Activated CD8-positive, alpha-beta memory T cell treated with anti-CD3 and anti-CD28 coated beads for 36 hours (primary cell): ENCODE measurements around the gene DSC3. TPM values are rescaled to one million over a fixed set of nuclear protein-coding genes. Genes with fewer than 3 reads are reported as not detected.
"Not testable (repeated sequence)": the region's sequence is repeated elsewhere in the genome, so short reads cannot be mapped to it uniquely, and the experiment has no call there.

Experiments used
- CTCF ChIA-PET: fragments of 350-600 bp; sonication (Branson Sonifier 250); formaldehyde crosslinking; loops from one replicate; lab custom pipeline; 2021; ENCODE audit warnings: antibody characterized with exemption; lab: Charles Lee
- POLR2A ChIA-PET: fragments of 350-600 bp; sonication (Branson Sonifier 250); formaldehyde crosslinking; loops from one replicate; lab custom pipeline; 2021; ENCODE audit warnings: antibody characterized with exemption; lab: Charles Lee
- total RNA-seq, 2 experiments: library from RNA; stranded (reverse); gene quantifications; one replicate each; pipeline ENCODE4 v1.2.3, GENCODE V29; 2021

DSC3 gene
- total RNA-seq, 2 experiments from 2014 or later, result 0.04 to 0.06 TPM

DNA sequence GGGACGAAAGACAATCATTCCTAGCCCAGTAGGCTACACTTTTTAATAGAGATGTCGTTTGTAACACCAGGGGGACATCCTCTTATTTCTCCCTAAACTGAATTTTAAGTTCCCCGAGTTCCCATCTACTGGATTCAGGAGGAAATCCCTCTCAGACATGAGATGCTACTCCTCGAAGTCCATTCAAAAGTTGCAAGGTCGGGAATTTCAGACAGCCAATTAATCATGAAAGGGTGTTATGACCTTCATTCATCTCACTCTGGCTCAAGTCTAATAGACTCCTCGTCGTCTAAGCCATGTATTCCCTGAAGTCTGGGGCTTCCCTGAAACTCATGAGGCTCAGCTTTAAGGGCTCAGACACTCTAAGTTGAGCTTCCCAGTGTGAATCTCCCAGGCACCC lies 1.2 kb upstream of the DSC3 start:
- ChIA-PET CTCF (no interaction called here), POLR2A (no interaction called here)

DNA sequence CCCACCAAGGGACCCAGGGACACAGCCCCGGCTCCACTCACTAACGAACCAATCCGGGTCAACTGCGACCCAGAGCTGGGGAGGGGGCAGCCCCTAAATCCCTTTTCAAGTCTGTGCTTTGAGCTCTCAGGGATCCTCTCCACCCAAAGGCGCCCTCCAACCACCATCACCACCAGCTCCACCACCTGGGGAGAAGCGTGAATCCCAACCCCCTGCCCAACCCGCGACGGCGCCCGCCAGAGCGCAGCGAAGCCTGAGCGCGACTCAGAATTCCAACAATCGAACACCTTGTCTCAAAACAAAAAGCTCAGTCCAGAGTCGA lies 497 bp downstream of the DSC3 start:
- ChIA-PET POLR2A (no interaction called here), CTCF (no interaction called here)

DNA sequence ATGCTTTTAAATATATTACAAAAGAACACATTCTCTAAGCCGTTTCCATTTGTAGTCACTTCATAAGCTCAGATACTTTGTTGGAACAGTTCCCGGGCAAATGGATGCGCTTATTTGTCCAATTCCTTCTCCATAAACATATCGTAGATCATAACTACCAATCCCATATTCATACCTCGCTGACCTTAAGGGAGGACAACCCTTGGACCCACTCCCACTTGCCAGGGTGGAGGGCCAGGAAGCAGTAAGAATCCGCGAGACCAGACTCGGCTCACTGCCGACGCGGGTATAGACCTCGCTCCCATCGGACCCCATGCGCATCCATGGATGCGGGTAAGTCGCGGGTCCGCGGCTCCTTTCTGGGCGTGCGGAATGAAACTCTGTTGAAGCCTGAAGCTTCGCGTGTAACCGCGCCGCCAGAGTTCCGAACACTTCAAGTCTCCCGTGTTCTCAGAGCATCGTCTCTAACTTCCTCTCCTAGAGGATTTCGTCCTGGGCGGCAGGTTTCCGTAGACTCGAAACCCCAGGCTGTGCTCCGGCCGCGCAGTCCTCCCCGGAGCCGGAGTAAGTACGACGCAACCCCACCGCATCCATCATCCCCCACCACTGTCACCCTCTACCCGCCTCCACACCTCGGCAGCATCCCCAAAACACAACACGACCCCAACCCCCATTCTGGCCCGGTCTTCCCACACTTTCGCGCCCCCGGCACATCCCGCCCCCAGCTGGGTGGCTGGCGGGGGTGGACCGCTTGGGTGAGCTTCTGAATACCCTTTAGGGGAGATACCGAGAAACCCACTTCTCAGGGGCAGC lies 1.1 kb downstream of the DSC3 start:
- CTCF ChIA-PET, result no interaction called here

DNA sequence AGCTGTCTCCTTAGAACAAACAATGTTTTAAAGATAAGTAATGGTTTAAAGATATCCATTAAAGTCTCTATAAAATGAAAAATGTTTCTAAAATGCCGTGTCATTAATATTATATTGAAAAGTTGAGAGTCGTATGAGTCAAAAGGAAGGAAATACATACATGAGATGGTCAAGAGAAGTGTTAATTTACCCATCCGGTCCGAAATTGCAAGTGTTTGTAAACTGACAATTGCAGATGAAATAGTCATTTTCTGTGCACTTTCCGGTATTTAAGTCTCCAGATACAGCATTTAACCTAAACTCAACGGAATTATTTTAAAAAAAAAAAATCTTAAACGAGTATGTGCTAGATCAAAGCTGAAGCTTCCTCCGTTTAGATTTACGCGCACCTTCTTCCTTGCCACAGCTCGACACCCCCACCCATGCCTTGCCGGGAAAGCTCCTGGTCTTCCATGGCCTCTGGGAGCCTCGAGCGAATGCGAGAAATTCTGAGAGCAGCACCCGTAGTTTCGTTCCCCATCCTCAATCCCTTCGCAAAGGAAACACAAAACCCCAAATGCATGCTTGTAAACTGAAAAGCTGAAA lies 1.8 kb downstream of the DSC3 start:
- ChIA-PET POLR2A (no interaction called here), CTCF (no interaction called here)

More for the DNA sequence above, 1.1 kb downstream of the DSC3 start:
- POLR2A ChIA-PET, result no interaction called here

DNA sequence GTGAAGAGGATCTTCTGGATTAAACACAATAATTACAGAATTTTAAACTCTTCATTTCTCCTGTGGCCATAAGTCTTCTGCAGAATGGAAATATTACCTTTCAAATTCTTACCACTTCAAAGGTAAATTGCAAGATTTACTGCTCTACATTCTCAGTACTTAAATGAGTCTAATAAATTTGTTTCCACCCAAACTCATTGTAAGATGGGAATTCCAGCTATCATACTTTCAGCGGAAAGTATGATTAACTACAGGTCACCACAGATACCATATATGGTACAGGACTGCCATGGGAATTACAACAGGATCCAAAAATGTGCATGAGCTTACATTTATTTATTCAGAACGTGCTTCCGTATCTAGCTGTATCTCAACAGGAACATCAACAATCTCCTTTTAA lies 3.1 kb downstream of the DSC3 start:
- ChIA-PET POLR2A (no interaction called here), CTCF (no interaction called here)

DNA sequence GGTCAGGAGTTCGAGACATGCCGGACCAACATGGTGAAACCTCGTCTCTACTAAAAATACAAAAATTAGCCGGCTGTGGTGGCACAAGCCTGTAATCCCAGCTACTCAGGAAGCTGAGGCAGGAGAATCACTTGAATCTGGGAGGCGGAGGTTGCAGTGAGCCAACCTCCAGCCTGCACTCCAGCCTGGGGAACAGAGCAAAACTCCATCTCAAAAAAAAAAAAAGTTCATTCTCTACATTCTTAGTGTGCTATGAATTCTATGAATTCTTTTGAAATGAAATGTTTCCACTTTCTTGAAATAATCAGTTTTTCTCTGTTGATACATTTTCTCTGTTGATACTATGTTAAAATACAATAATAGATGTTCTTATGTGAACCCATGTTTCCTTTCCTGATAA lies 4.9 kb downstream of the DSC3 start:
- POLR2A ChIA-PET, CTCF ChIA-PET: not testable (repeated sequence)

DNA sequence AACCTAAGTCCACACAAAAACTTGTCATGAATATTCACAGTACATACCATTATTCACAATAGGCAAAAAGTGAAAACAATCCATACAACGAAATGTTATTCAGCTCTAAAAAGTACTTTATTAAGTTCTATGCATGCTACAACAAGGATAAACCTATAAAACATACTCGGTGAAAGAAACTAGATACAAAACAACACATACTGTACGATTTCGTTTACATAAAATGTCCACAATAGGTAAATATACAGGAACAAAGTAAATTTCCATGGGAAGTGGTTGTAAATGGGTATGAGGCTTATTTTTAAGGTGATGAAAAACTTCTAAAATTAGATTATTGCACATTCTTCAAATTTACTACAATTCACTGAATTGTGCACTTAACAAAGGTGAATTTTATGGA lies 8.0 kb downstream of the DSC3 start:
- ChIA-PET POLR2A (no interaction called here), CTCF (no interaction called here)

DNA sequence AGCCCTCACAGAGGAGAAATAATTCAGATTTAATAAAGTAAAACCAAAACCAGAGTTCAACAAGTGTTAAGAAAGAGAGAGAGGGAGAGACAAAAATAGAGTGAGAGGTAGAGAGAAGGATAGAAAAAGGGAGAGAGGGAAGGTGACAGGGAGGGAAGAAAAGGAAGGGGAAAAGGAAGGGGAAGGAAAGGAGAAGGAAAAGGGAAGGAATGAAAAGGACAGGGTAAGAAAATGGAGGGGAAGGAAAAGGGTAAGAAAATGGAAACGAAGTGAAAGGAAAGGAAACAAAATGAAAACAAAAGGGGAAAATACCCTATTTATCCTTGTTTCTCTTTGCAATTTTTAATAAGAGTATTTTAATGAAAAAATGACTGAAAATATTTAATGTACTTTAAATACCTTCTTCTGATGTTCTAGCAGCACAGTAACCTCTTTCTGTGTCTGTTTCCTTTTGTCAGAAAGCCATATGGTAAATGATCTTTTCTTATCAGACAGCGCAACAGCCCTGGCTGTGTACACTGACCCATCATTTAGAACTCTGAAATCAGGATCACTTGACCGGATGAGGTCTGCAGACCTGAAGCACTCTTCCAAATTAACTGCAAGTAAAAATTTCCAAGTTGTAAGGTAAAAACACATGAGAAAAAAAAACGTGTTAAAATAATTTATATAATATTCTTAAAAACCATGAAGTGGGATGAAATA lies 11.8 kb downstream of the DSC3 start:
- CTCF ChIA-PET, result no interaction called here
- POLR2A ChIA-PET, result no interaction called here

DNA sequence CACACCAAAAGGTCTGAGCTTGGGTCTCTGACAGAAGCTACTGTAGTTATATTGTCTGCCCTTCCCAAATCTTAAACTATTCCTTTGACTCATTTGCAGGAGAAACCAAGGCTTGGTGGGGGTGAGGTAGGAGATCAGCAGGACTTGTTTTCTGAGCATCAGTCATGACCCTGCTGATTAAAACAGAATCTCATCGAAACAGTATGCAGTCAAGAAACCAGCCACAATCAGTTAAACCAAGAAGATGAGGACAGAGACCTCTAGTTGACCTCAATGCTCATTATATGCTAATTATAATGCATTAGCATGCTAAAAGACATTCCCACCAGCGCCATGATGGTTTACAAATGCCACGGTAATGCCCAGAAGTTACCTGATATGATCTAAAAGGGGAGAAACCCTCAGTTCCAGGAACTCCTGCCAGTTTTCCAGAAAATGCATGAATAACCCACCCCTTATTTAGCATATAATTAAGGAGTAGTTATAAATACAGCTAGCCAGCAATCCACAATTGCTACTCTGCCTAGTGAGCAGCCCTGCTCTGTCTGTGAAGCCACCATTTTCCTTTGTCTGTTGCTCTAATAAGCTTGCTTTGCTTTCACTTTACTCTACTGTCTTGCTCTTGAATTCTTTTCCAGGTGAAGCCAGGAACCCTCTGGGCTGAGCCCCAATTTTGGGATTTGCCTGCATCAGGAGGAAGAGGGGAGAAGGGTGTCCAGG lies 26.7 kb downstream of the DSC3 start:
- CTCF ChIA-PET, result no interaction called here
- POLR2A ChIA-PET, result no interaction called here

DNA sequence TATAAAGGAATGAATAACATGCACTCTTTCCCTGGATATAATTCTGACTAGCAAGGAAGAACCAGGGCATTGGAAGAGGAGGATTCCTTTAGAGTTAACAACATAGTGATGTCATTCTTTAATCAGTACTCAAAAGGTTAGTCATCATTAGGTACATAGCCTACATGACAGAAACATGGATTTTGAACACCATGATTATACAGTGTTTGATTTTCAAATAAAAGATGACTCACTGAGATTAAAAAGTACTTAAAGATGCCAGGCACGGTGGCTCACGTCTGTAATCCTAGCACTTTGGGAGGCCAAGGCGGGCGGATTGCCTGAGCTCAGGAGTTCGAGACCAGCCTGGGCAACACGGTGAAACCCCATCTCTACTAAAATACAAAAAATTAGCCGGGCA lies 31.1 kb downstream of the DSC3 start:
- POLR2A ChIA-PET, CTCF ChIA-PET: not testable (repeated sequence)

DNA sequence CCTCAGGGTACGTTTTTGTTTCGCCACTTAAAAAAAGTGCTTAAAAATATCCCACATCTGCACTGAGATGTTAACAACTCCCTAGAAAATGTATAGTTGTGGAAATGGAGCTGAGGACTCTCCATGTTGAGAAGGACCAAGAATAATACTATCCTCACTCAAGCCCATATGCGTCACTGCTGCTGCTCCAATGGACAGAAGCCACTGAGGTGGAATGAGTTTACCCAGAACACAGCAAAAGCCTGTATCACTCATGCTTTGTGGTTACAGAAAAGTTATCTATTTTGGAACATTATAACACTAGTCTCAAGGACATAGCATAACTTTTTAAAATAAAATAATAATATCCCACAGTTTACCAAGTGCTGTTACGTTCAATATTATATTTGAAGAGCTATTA lies 31.9 kb downstream of the DSC3 start:
- ChIA-PET POLR2A (no interaction called here), CTCF (no interaction called here)

DNA sequence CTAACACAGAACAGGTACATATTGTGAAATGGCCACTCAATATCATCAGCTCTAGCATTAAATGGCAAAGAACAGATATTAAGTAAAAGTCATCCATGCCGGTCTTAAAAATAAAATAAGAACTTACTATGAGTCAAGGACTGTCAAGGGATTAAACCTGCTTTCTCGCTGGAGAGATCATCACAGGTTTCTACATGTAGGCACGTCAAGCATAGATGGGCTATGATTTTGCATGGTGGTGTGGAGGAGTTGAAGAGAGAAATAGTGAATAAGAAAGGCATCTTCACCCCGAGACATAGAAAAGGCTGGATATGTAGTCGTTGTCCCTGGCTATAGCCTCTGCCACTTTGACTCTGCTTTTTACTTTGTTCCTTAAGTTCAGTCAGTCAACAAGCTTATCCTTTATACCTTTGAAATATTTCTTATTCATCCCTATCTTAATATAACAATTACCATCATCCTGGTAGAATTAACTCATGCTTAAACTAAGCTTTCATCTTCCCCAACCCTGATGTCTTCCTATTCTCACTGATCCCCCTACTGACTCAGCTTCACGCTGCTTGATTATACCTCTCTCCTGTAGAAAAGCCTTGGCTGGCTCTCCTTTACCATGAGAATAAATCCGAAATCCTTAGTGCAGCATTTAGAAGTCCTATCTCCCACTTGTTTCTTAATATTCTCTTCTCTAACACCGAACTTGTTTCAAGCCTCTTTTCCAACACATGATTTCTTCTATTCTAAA lies 42.5 kb downstream of the DSC3 start:
- ChIA-PET CTCF (no interaction called here), POLR2A (no interaction called here)

DNA sequence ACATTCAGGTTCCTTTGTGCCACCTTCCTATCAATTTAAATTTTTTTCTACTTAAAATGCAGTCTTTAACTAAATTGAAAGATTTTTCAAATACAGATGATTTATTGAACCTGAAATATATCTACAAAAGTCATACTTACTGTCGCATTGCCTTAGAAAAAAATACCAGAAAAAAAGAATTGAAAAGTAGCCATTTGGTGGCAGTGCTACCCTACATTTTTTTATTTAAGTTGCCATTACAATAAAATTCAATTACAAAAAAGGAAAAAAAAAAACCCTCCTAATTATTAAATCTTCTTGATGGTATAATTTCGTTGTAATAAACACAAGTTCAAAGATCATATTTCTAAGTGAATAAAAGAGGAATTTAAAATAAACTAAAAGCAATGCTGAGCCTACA lies 43.4 kb downstream of the DSC3 start:
- CTCF ChIA-PET, result no interaction called here
- POLR2A ChIA-PET, result no interaction called here

DNA sequence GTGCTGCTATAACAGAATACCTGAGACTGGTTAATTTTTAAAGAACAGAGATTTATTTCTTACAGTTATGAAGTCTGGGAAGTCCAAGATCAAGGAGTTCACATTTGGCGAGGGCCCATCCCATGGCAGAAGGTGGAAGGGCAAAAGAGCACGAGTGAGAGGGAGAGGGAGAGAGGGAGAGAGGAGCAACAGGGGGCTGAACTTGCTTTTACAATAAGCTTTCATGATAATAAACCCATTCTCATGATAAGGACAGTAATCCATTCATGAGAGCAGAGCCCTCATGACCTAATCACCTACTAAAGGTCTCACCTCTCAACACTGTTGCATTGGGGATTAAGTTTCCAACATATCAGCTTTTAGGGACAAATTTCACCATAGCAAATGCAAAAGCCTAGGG lies 45.3 kb downstream of the DSC3 start:
- POLR2A ChIA-PET, result no interaction called here
- CTCF ChIA-PET, result no interaction called here

DNA sequence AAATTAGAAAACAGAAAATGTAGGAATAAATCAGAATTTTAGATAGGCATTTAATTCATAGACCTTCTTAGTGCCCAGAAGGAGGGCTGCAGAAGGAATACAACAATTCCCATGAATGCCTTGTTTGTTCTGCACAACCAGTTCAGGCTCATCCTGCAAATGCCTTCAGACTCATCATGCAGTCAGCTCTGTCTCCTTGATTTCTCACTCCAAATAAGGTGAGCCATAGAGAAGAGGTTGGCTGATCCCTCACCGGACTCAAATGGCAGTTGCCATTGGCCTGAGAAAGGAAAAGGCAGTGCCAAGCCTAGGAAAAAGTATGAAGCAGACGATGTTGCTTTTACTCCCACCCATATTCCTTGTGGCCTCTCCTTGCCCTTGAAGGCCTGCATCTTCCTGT lies 50.3 kb downstream of the DSC3 start:
- ChIA-PET CTCF (no interaction called here), POLR2A (no interaction called here)

DNA sequence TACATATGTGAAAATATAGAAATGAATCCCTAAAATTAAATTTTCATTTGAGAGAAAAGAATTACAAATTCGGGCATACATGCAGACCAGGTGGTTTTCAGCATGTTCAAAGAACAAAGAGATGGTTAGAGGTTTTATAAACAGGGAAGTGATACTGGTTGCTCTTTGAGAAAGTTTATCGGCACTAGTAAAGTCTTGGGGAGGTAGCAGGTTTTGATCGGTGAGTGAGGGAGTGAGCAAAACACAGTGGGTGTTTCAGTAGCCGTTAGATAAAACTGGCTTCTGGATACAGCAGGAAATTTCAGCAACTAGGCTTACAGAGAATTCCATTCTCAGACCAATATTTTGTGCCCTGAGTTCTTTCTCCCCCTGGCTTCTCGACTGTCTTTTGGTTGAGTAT lies 51.1 kb downstream of the DSC3 start:
- CTCF ChIA-PET, result no interaction called here
- POLR2A ChIA-PET, result no interaction called here

DNA sequence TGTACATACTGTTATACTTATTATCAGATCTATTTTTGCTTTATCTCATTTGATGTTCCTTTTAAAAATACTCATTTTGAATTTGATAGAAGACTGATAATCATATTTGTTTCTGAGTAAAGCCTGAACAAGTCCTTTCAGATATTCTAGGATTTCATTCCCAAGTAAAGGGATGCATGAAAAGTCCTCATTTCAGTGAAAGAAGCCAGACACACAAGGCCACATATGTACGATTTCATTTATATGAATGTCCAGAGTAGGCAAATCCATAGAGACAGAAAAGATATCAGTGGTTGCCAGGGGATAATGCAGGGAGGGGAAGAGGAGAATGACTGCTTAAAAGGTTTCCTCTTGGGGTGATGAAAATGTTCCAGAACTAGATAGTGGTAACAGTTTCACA lies 53.4 kb downstream of the DSC3 start:
- POLR2A ChIA-PET, result no interaction called here
- CTCF ChIA-PET, result no interaction called here

DNA sequence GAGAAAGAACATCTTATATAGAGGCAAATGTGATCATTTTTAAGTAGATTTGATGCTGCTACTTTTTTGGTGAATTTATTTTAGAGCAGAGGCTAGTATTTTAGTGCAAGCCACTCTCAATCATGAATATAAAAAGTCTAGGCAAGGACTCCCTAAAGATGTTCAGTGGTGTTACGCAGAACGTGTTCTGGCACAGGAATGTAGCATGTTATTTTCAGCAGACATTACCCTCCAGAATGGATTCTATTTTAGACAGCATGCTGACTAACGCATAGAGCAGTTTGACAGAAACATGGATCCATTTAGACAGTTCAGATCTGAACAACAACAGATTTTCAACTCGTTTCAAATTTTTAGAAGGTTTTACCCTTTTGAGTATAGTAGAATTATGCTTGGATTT lies 54.1 kb downstream of the DSC3 start:
- POLR2A ChIA-PET, result no interaction called here
- CTCF ChIA-PET, result no interaction called here

DNA sequence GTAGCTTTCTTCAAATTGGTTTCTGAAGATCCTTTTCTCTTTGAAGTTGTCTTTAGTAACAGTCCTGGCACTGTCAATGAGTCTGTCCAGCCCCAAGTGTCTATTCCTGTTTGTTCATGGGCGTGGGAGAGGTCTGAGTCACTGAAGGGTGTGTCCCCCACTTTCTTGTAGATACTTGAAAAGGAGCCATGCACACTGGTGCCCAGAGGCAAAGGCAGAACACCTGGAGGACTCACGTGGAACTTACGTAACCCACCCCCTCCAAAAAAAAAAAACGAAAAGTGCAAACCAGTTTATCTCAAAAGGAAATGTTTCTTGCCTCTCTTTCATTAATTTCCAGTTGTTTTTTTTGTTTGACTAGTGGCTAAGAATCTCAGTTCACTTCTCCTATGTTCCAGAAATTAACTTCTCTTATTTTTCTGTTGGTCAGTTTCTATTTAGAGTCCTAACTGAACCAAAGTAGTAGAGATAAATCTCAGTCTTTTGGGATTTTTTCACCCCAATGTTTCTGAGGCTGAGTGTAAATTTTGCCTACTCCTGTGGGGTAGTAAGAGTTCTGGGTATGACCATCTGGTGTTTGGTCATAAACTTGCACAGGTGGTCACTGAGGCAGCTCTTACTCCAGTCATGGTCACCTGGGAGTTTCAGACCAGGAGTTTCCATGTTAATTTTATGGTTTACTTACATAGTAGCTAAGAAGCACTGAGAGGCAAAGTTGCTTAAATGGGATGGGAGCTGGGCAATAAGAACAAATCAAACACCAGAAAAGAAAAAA lies 54.9 kb downstream of the DSC3 start:
- CTCF ChIA-PET, result no interaction called here
- POLR2A ChIA-PET, result no interaction called here
